GM10266 (cell line): ENCODE measurements around the gene ZNF384.

Source experiments
- DNase-seq: peaks from one replicate; pipeline ENCODE4 v3.0.0; 2012; ENCODE audit errors: extremely low spot score
- TF ChIP-seq, protein P1 (sequence below): IDR thresholded peaks from 2 replicates; pipeline ENCODE4 v1.5.1; 2012; ENCODE audit warnings: mild to moderate bottlenecking, low read depth; ENCODE audit not compliant: control insufficient read depth, insufficient read depth; ENCODE audit errors: missing control alignments

ZNF384 gene

DNA sequence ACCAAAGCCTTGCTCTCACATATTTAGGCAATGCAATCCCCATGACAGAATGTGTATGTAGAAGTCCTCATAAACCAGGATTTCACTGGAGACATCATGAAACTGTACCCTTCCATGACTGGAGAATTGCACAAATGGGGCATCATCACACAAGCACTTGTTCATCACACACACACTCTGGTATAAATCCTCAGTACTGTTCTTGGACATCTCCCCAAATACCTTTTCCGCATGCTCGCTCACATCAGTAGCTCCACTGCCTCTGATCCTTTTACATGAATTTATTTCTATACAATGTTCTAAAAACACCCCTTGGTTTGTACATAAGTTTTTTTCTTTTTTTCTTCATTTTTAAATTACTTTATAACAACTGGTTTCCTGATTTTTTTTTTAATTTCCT lies 23.0 kb downstream of the ZNF384 start:
- no peak for DNase-seq
- TF ChIP-seq, protein P1, sequence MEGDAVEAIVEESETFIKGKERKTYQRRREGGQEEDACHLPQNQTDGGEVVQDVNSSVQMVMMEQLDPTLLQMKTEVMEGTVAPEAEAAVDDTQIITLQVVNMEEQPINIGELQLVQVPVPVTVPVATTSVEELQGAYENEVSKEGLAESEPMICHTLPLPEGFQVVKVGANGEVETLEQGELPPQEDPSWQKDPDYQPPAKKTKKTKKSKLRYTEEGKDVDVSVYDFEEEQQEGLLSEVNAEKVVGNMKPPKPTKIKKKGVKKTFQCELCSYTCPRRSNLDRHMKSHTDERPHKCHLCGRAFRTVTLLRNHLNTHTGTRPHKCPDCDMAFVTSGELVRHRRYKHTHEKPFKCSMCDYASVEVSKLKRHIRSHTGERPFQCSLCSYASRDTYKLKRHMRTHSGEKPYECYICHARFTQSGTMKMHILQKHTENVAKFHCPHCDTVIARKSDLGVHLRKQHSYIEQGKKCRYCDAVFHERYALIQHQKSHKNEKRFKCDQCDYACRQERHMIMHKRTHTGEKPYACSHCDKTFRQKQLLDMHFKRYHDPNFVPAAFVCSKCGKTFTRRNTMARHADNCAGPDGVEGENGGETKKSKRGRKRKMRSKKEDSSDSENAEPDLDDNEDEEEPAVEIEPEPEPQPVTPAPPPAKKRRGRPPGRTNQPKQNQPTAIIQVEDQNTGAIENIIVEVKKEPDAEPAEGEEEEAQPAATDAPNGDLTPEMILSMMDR = no peak

DNA sequence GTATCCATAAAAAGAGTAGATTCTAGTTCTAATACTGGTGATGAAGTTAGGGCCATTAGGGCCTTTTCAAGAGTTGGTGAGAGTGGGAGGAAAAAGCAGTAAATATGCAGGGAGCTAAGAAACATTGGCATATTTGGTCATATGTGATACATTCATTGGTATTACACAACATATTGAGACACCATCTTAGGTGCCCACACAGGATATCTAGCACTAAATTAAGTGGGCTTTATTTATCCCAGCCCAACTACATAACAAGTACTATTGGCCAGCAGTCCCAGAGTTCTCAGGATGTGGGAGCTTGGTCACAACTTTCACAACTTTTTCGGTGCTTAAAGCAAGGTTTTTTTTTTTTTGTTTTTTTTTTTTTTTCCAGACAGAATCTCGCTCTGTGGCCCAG lies 24.3 kb downstream of the ZNF384 start:
- TF ChIP-seq, protein P1 = no peak
- no peak for DNase-seq

DNA sequence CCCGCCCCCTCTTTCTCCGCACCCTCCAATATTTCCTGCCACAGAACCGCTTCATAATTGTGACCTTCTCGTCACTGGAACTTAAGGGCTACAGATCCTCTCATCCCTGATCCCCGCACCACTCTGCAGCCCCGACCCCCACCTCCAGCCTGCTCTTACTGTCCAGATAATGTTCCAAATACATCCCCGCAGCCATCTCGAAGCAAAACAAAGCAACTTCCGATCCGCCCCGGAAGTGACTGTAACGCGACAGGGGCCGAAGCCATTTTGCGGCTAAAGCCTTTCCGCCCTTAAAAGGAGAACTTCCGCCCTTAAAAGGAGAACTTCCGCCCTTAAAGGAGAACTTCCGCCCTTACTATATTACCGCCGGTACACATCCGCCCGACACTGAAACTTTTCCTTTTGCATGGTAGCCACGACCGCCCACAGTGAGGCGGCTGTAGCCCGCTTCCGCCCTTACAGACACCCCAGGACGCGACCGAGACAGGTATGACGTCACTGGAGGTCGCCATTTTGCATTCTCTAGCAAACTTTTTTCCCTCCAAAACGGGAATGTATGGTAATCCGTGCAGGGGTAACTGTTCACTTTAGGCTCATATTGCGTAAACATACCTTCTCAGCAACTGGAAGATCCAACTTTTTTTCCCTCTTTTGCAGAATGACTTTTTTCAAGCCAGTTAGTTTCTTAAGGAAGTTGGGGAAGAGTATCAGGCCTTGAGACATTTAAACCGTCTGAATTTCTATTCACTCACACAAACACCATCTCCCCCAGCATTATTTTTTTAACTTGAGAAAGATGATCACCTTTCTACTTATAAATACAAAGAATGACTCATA lies 26.1 kb downstream of the ZNF384 start, which contains the start of gene ING4:
Gene ING4, minus strand, starts transcription at position 214 of the 837 bp plus-strand sequence. Its CDS starts 18 bp downstream, at position 196.
- TF ChIP-seq, protein P1 = no peak
- peak; percentile 97 for DNase-seq

DNA sequence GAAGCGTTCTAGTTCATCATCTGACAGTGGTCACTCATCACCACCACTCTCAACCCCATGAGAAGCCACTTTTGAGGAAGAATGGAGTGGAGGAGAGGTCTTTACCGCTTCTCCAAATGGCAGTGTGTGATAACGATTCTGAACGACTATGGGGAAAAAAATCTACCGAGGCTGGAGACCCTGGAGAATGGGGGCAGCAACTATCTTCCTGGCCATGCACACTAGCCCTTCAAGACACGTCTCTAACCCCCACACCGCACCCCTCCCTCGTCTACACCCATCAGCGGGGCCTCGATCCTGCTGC lies 26.6 kb downstream of the ZNF384 start:
- no peak for DNase-seq
- TF ChIP-seq, protein P1 = no peak

DNA sequence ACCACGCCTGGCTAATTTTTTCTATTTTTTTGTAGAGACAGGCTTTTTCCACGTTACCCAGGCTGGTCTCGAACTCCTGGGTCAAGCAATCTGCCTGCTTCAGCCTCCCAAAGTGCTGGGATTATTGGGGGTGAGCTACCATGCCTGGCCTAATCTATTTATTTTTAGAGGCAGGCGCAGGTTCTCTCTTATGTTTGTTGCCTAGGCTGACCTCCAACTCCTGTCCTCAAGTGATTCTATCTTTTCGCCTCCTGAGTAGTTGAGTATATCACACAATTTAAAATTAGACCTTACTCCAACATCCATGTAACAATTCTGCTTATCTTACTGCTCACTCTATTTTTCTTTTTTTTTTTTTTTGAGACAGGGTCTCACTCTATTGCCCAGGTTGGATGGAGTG lies 35.2 kb downstream of the ZNF384 start:
- DNase-seq = no peak
- TF ChIP-seq, protein P1 = no peak

DNA sequence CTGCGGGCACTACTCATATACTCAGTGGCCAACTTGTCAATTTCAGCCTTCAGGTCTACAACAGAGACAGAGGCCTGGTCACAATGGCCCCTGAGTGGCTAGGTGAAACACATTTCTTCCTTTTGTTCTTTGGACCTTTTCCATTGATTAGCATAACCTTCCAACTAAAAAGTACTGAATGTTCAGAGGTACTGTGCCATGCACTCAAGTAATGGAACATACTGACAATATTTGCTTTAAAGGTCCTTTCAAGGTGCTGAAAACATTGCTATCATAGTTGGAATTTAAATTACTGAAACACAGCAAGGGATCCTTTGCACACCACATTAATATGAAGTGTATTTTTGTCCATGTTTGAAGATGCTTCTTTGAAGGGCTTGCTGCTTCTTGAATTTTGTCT lies 35.8 kb downstream of the ZNF384 start:
- TF ChIP-seq, protein P1 = no peak
- no peak for DNase-seq

DNA sequence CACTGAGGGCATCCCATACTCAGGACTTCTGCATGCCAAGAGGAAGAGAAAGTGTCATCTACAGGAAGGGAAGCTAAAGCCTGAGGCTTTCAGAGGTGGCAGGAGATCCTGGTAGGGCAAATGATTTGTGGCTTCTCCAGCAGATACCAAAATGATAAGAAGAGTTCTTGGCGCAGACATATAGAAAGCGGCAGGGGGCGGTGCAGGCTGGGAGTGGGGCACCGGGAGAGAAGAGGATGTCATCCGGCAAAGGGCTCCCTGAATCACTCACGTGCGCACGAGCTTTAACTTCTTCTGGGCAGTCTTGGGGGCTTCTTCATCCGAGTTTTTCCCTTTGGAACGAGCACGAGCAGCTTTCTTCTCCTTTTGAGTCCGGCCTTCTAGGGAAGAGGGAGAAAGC lies 36.8 kb downstream of the ZNF384 start:
- no peak for DNase-seq
- TF ChIP-seq, protein P1 = no peak
